Activated CD4-positive, CD25-positive, alpha-beta regulatory T cell treated with anti-CD3 and anti-CD28 coated beads, Interleukin-2, amount 50 U/mL, for 24 hours (primary cell): ENCODE data around the gene NPIPB2.
"Not testable (repeated sequence)": the region's sequence is repeated elsewhere in the genome, so short reads cannot be mapped to it uniquely, and the experiment has no call there.

Experiments used
- ATAC-seq, 2 donors: fragments of 150-1000 bp; cut with Tn5 transposase; one replicate each; pipeline ENCODE4 v1.10.0; 2021; ENCODE audit warnings: mild to moderate bottlenecking in 1 of 2, moderate library complexity in 1 of 2

The NPIPB2 gene

DNA sequence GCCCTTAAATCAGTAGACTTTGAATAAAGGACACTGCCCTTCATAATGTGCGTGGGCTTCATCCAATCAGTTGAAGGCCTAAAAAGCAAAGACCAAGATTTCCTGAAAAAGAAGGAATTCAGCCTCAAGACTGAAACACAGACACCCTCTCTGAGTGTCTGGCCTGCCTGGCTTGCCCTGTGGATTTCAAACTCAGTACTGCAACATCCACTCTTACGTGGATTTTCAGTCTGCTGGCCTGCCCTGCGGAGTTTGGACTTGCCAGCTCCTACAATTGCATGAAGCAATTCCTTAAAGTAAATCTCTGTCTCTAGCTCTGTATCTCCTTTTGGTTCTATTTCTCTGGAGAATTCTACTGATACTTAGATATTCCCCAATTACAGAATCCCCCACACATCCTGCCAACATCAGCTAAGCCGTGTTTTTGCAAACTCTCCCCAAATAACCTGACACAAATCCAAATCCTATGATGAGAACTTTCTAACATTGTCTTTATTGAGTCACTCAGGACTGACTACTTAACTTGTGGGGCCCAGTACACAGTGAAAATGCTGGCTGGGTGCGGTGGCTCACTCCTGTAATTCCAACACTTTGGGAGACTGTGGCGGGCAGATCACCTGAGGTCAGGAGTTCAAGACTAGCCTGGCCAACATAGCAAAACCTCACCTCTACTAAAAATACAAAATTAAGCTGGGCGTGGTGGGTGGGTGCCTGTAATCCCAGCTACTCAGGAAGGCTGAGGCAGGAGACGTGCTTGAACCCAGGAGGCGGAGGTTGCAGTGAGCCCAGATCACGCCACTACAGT, 15.9 kb upstream of the NPIPB2 start:
- no peak for ATAC-seq

GRCh38 chr16:11956558-11956957, 14.7 kb upstream of the NPIPB2 start:
- no peak for ATAC-seq

DNA sequence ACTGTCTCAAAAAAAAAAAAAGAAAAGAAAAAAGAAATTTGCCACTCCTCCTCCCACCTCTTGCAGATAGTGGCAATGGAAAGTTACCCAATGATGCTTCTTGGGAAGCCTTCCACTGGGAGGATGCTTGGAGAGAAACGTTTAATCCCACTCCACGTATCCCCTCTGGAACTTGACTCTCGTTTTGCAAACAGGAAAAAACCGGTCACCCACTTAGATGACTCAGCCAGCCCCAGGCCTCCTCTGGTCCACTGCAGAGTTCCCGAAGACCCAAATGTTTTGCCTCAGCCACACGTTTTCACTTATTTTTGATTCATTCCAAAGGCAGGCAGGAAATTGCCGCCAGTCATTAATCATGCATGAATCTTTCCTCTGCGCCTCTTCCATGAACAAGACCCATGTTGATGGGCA, 13.9 kb upstream of the NPIPB2 start:
- ATAC-seq, result no peak

DNA sequence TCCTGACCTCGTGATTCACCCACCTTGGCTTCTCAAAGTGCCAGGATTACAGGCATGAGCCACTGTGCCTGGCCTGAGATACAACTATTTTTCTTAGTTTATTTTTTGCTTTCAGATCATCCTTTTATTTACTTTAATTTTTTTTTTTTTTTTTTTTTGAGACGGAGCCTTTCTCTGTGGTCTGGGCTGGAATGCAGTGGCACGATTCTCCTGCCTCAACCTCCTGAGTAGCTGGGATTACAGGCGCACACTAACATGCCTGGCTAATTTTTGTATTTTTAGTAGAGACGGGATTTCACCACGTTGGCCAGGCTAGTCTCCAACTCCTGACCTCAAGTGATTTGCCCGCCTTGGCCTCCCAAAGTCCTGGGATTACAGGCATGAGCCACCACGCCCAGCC, 11.7 kb upstream of the NPIPB2 start:
- not testable (repeated sequence) for ATAC-seq

- ATAC-seq, result no peak
Measured at GRCh38 chr16:11950388-11950787, 8.5 kb upstream of the NPIPB2 start.

- no peak for ATAC-seq
Measured at GRCh38 chr16:11949527-11949926, 7.7 kb upstream of the NPIPB2 start.

DNA sequence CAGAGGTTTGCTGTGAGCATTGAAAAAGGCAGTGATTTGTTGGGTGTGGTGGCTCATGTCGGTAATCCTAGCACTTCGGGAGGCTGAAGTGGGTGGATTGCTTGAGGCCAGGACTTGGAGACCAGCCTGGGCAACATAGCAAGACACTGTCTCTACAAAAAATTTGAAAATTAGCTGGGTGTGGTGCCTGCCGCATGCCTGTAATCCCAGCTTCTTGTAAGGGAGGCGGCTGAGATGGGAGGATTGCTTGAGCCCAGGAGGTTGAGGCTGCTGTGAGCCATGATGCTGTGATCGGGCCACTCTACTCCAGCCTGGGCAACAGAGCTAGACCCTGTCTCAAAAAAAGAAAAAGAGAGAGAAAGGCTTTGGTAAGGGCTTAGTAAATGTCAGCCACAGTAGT, 7.0 kb upstream of the NPIPB2 start:
- ATAC-seq, result no peak

DNA sequence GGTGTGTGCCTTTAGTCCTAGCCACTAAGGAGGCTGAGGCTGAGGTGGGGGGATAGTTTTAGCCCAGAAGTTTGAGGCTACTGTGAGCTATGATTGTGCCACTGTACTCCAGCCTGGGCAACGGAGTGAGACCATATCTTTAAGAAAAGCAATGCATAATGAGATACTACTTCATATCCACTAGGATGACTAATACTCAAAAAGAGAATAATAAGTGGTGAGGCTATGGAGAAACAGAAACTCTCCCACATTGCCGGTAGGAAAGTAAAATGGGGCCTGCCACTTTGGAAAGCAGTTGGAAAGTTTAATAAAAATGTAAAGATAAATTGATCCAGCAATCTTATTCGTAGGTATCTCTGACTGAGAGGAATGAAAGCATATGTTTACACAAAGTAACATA, 4.6 kb upstream of the NPIPB2 start:
- ATAC-seq, result no peak

GRCh38 chr16:11927350-11927749, 14.5 kb downstream of the NPIPB2 start:
- ATAC-seq, result not testable (repeated sequence)

- ATAC-seq, result not testable (repeated sequence)
Measured at GRCh38 chr16:11924046-11924445, 17.8 kb downstream of the NPIPB2 start.

DNA sequence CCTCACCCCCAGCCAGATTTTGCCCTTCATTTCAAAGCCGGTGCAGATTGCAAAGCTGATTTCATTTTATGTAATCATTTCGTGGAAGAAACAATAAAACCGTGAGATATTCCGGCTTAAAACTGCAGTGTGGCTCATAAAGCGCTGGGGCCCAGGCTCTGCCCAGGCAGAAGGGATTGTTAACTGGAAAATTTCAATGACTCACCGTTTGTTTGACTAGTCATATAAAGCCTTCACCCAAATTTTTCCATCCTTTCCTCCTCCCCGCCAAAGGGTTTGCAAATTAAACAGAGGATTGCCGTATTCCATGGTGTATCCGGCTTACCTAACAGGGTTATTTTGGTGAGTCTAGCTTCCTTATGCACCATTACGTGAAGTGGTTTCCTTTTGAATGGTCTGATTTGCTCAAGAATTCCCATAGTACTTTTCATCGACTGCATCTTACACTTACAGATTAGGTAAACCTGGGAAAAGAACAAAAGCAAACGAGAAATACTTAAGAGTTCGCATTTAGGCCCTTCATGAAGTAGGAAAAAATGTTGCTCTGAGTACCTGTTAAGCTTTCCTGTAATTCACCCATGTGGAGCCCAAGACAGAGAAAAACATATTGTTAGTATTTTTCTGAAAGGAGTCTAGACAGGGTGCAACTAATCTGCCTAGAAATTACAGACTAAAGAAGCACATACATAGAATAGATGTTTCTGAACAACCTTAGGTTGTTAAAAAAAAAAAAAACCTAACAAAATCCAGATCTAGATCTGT, 25.1 kb downstream of the NPIPB2 start:
- no peak for ATAC-seq

DNA sequence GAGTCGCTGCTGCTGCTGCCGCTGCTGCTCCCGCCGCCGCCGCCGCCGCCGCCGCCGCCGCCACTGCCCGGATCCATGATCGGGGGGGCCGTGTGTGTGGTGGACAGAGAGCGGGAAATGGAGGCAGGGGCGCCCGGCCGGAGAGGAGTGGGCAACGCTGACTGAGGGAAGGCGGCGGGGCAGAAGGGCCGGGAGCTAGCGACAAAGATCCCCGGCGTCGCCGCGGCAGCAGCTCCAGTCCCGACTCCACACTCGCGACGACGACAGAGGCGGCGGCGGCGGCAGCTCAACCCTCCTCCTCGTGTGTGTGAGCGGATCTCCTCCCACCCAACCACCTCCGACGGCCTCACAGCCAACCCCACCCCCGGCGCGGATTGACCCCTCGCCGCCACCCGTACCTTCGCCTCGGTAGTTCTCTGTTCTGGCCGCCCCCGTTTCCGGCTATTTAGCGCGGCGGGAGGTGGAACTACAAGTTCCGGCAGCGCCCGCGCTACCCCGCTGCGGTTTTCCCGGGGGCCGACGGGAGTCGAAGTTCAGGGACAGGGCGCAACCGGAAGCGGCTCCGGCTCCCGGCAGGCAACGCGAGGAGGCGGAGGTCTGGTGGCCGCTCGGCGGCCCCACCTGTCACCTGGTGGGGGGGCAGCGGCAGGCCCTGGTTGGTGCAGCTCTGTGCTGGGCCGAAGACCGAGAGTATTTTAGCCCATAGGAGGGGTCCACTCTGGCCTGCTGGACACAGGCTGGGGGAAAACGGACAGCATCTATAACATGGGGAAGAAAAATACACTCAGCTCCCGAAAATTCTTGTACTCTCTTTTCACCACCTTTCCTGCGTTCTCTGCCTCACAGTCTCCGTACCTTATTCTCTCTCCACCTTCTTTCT, 26.0 kb downstream of the NPIPB2 start, which contains the start of gene GSPT1:
Gene GSPT1, minus strand, starts transcription at position 313 of the 880 bp plus-strand sequence. Its CDS starts 236 bp downstream, at position 77.
- ATAC-seq, result peak; percentile 92 to 93

DNA sequence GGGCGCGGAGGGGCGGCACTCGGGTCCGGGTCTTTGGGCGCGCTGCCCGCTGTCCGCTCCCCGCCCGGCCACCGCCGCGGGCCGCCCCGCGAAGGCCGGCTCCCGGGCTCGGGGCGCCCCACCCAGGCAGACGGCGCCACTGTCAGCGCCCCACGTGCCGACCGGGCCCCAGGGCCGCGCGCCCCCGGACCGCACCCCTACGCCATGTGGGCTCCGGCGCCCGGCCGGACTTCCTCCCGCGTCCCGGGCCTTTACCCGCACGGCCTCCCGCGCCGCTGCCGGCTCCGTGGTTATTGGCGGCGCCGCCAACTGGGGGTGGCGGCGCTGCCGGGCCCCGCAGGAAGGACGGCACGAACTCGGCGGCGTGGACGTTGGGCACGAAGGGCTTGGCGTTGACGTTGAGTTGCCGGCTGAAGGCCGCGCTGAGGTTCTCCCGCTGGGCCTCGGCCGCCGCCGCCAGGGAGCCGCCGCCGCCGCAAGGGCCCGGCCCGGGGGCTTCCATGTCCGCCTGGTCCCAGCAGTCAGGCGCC, 26.7 kb downstream of the NPIPB2 start:
- peak in 1 of 2 donors; percentile 1 for ATAC-seq

- no peak for ATAC-seq
Measured at GRCh38 chr16:11914210-11915113, 27.4 kb downstream of the NPIPB2 start.

DNA sequence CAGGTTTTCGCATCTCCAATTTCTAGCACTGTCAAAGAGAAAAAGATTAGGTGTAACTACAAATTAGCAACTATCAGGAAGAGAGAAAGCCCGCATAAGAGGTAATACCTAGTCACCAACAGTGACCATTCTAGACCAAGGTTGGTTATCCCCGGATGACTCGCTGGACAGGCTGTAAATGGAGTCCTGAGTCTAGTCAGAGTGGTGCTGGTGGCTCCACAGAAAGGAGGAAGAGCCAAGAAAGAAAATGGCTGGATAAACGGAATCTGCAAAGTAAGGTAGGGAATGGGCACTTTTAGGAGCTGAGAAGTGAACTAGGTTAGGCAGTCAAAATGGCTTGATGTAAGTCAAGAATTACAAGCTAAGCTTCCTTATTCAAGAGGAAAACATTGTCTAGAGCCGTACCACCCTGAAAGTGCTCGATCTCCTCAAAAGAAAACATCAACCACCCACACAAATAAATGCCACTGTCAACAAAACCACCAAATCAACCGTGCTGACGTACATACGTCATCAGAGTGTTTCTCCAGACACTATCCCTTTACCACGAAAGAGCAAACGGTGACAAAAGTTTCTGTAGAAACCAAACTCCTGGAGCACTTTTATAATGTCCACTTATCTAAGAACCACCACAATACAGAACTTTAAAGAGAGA, 28.3 kb downstream of the NPIPB2 start:
- ATAC-seq, result no peak

DNA sequence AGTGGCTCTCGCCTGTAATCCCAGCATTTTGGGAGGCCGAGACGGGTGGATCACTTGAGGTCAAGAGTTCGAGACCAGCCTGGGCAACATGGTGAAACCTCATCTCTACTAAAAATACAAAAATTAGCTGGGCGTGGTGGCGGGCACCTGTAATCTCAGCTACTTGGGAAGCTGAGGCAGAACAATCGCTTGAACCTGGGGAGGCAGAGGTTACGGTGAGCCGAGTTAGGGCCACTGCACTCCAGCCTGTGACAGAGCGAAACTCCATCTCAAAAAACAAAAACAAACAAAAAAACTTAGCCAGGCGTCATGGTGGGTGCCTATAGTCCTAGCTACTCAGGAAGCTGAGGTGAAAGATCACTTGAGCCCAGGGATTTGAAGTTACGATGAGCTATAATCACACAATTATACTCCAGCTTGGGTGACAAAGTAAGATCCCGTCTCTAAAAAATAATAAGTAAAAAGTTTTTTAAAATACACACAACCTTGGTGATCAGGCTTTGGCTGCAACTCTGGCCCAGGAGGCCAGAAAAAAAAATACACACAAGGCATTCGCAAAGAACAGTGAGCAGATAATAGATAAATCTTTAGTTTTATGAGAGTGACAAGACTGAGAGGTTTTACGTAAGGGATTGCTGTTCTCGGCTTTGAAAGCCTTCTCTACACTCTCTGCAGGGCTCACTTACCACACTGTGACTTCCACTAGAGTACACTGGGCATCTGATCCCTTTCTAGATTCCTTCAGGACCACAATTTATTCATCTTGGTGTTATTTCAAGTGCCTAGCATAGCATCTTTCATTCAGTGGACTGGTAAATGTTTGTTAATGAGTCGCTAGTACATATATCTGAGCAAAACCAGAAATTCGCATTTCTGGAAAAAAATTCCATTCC, 31.9 kb downstream of the NPIPB2 start:
- no peak for ATAC-seq

DNA sequence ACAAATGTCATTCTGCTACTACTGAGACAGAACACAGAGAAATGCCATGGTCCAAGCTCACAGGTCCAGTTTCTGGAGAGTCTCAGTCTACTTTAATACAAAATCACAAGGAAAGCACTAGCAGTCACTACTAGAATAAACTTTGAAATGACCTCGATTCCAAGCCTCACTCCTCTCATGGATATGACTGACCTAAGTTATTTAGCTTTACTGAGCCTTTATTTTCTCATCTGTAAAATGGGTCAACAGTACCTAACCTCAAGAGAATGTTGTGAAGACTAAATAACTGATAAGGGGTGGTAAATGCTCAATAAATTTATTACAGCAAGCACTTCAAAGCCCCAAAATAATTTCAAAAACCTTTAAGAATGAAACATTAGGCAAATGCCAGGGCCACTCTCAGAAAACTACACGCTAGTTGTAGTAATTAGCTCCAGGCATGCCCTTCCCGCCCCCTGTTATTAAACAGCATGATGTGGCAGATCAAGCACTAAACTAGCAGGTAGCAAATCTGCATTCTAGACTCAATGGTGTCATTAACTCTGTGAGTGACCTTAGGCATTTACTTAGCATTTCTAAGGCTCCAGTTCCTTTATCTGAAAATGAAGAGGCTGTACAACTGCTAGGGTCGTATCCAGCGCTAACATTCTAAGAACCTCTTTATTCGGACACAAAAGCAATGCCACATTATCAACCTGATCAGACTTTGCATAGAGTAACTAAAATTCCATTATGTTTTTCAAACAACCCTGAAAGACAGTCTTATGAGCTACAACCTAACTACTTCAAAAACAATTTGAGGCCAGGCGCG, 34.5 kb downstream of the NPIPB2 start:
- no peak for ATAC-seq

- no peak for ATAC-seq
Measured at GRCh38 chr16:11903906-11904305, 37.9 kb downstream of the NPIPB2 start.

DNA sequence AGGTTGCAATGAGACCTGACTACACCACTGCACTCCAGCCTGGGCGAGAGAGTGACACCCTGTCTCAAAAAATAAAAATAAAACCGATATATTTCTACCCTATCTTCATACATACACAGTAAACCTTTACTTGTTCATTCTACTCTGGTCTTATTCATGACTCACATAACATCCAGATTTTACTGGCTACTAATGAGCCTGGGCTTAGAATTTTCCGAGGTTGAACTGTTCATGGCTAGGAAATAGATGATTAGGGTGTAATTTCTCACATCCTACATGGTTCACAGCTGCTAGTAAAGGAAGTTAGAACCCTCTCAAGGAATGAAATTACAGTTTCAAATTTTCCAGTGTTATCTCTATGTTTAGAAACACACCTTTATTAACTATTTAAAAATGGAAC, 40.8 kb downstream of the NPIPB2 start:
- ATAC-seq, result peak; percentile 51 to 83
